Colonic mucosa (tissue), 4 donors: ENCODE results near the gene NUFIP1. TPM values are rescaled to one million over a fixed set of nuclear protein-coding genes. Genes with fewer than 3 reads are reported as not detected.

Source experiments
- DNase-seq: peaks from one replicate; pipeline ENCODE4 v3.0.0-alpha.2; 2020
- H3K27ac ChIP-seq: fragments of 200-600 bp; one replicate; pipeline ENCODE4 v1.8.0; 2021
- H3K27me3 ChIP-seq: fragments of 200-600 bp; one replicate; pipeline ENCODE4 v1.8.0; 2021
- H3K36me3 ChIP-seq: fragments of 200-600 bp; one replicate; pipeline ENCODE4 v1.8.0; 2021
- H3K4me1 ChIP-seq: fragments of 200-600 bp; one replicate; pipeline ENCODE4 v1.8.0; 2021; ENCODE audit warnings: mild to moderate bottlenecking
- H3K4me3 ChIP-seq: fragments of 200-600 bp; one replicate; pipeline ENCODE4 v1.8.0; 2021
- H3K9ac ChIP-seq, 2 donors: one replicate each; pipeline ENCODE4 v1.7.0; 2013; ENCODE audit warnings: control low read depth in 2 of 2, low read depth in 2 of 2, low read length in 2 of 2
- H3K9me3 ChIP-seq: fragments of 200-600 bp; one replicate; pipeline ENCODE4 v1.8.0; 2021
- intact Hi-C: fragments of 100-400 bp; cut with DNase I; formaldehyde crosslinking; loops from one replicate; pipeline ENCODE4 v1.14.1; 2022
- total RNA-seq, 2 donors: library from RNA; stranded (reverse); fragmentation: NEBNext Ultra II Directional in 1 of 2; extraction: Animal tissue kit (Norgen Biotek cat#: 25700) in 1 of 2; gene quantifications; one replicate each; pipeline ENCODE4 v1.2.1, GENCODE V29; 2021
- TF ChIP-seq, protein P1 (sequence below): fragments of 200-600 bp; IDR thresholded peaks from one replicate; pipeline ENCODE4 v1.8.0; 2022; ENCODE audit warnings: antibody characterized with exemption, mild to moderate bottlenecking
- donor health status: healthy.
- donor health status: DM: no; HTN: no; CAD: no.
- donor health status: DM: no; HTN: no; CAD: no.

Gene NUFIP1
- total RNA-seq, 2 donors from 2014 or later = 2.8 to 4.0 TPM

- no peak overlapping the region for H3K27ac ChIP-seq
- no peak overlapping the region for H3K4me3 ChIP-seq
- DNase-seq = no peak
- no peaks in the 10 kb centered on the region for H3K36me3 ChIP-seq
- intact Hi-C loops = no loop called here
- no peak overlapping the region for H3K9ac ChIP-seq
- H3K9me3 ChIP-seq = no peaks in the 10 kb centered on the region
- no peaks in the 10 kb centered on the region for H3K27me3 ChIP-seq
- TF ChIP-seq, protein P1, sequence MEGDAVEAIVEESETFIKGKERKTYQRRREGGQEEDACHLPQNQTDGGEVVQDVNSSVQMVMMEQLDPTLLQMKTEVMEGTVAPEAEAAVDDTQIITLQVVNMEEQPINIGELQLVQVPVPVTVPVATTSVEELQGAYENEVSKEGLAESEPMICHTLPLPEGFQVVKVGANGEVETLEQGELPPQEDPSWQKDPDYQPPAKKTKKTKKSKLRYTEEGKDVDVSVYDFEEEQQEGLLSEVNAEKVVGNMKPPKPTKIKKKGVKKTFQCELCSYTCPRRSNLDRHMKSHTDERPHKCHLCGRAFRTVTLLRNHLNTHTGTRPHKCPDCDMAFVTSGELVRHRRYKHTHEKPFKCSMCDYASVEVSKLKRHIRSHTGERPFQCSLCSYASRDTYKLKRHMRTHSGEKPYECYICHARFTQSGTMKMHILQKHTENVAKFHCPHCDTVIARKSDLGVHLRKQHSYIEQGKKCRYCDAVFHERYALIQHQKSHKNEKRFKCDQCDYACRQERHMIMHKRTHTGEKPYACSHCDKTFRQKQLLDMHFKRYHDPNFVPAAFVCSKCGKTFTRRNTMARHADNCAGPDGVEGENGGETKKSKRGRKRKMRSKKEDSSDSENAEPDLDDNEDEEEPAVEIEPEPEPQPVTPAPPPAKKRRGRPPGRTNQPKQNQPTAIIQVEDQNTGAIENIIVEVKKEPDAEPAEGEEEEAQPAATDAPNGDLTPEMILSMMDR = no peak
- no peaks in the 10 kb centered on the region for H3K4me1 ChIP-seq
Observed at GRCh38 chr13:44908266-44908665, 81.0 kb downstream of the NUFIP1 start.

DNA sequence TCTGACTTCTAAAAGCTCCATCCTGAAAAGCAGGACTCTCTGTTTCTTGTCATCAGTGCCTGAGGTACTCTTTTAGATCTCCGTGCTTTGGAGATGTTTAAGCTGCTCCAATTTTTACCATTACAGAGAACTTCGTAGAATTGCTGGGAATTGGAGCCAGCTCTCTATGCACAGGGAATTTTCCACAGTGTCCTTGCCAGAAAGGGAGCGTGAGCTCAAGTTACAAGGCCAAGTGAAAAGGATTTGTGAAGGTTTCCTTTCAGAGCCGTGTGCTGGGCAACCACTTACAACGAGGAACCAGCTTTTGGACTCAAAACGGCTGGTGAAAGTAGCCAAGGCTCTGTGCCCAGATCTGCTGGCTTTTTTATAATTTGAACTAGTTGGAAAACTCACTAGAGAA, 82.6 kb downstream of the NUFIP1 start:
- no peaks in the 10 kb centered on the region for H3K27me3 ChIP-seq
- no peak overlapping the region for H3K9ac ChIP-seq
- TF ChIP-seq, protein P1 = no peak
- no peaks in the 10 kb centered on the region for H3K36me3 ChIP-seq
- DNase-seq = no peak
- peak overlapping the region; percentile 8 for H3K27ac ChIP-seq
- H3K4me3 ChIP-seq = no peak overlapping the region
- no peaks in the 10 kb centered on the region for H3K4me1 ChIP-seq
- intact Hi-C loops = no loop called here
- no peaks in the 10 kb centered on the region for H3K9me3 ChIP-seq

DNA sequence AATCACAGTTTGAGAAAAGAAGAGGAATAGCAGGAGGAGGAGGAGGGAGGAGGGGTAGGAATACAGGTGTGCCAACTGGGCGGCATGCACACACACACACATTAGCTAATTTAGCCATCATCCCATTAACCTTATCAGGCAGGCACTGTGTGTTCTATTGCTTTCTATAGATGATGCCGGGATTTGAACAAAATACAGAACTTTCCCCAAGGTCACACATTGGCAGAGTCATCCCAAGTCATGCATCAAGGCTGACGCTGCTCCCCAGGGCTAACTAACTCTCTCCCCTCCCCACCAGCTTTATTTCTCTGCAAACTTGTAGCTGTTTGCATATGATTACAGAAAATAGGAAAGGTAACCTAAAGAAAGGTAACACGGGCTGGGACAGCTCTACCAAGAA, 83.0 kb downstream of the NUFIP1 start:
- no peaks in the 10 kb centered on the region for H3K9me3 ChIP-seq
- H3K36me3 ChIP-seq = no peaks in the 10 kb centered on the region
- no peak overlapping the region for H3K27ac ChIP-seq
- no peak overlapping the region for H3K9ac ChIP-seq
- no peak overlapping the region for H3K4me3 ChIP-seq
- no peaks in the 10 kb centered on the region for H3K4me1 ChIP-seq
- TF ChIP-seq, protein P1 = no peak
- no peak for DNase-seq
- H3K27me3 ChIP-seq = no peaks in the 10 kb centered on the region
- intact Hi-C loops = no loop called here

DNA sequence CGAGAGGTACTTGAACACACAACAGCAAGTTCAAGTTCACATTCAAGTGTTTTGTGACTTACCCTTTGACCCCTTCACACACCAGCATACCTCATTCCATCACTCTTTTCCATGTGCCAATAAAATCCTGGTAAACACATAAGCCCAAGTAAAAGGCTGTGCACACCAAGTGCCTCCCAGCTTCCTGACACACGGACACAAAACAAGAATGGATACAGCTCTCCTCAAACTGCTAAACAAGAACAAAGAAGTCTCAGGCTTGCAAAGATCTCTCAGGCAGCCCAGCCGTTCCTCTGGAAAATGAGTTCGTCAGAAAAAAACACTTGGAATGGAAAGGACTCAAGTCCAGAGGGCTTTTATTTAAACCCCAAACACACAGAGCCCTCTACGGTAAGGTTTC, 83.7 kb downstream of the NUFIP1 start:
- intact Hi-C loops = no loop called here
- Histone ChIP-seq H3K27ac (no peak overlapping the region), H3K36me3 (no peaks in the 10 kb centered on the region), H3K9ac (no peak overlapping the region), H3K4me3 (no peak overlapping the region), H3K4me1 (no peaks in the 10 kb centered on the region), H3K9me3 (no peaks in the 10 kb centered on the region), H3K27me3 (no peaks in the 10 kb centered on the region)
- TF ChIP-seq, protein P1 = no peak
- no peak for DNase-seq

GRCh38 chr13:44904967-44905366, 84.3 kb downstream of the NUFIP1 start:
- H3K9me3 ChIP-seq = no peaks in the 10 kb centered on the region
- peak overlapping the region; percentile 36 for H3K27ac ChIP-seq
- intact Hi-C loops = no loop called here
- H3K27me3 ChIP-seq = no peaks in the 10 kb centered on the region
- peak; percentile 39 for DNase-seq
- H3K9ac ChIP-seq = no peak overlapping the region
- TF ChIP-seq, protein P1 = no peak
- H3K36me3 ChIP-seq = no peaks in the 10 kb centered on the region
- H3K4me3 ChIP-seq = no peak overlapping the region
- no peaks in the 10 kb centered on the region for H3K4me1 ChIP-seq

DNA sequence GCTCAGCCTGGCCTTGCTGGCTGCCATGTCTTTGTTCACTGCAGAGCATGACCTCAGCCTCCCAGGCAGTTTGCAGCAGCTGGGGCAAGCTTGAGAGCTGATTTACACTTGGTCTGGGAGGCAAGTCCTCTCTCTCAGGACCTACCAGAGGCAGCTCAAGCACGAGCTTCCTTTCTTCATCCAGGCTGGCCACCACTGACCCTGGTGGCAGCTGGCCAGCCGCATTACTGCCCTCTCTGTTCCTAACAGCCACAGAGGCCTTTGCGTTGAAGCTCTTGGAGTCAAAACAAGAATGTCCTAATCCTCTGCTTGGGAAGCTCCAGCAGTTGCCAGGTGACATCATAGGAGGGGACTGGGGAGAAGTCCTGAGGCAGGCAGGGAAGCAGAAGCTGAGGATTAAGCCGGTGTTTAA, 85.7 kb downstream of the NUFIP1 start:
- H3K27me3 ChIP-seq = no peaks in the 10 kb centered on the region
- peak overlapping the region in 1 of 2 donors; percentile 13 for H3K9ac ChIP-seq
- H3K36me3 ChIP-seq = no peaks in the 10 kb centered on the region
- peak; percentile 61 for DNase-seq
- no peak overlapping the region for H3K4me3 ChIP-seq
- H3K27ac ChIP-seq = peak overlapping the region; percentile 28
- TF ChIP-seq, protein P1 = no peak
- intact Hi-C loops = no loop called here
- H3K9me3 ChIP-seq = no peaks in the 10 kb centered on the region
- H3K4me1 ChIP-seq = no peaks in the 10 kb centered on the region
